GM12878 (cell line): ENCODE measurements around the gene P2RX6. TPM values are rescaled to one million over a fixed set of nuclear protein-coding genes. Genes with fewer than 3 reads are reported as not detected.

ENCODE experiments used
- ATAC-seq: fragments of 200-7000 bp; cut with Tn5 transposase; 3 replicates; pipeline ENCODE4 v1.9.1; 2020; ENCODE audit warnings: mild to moderate bottlenecking, moderate library complexity
- BruUV-seq: library from RNA; stranded (reverse); fragments of 400-500 nt; replicated peaks from 2 replicates; lab custom pipeline; 2021; lab: Mats Ljungman, UMichigan
- CTCF ChIA-PET: fragments of 300-600 bp; sonication (Branson Sonifier 250); formaldehyde crosslinking; extraction: SDS; loops from one replicate; lab custom pipeline; 2021; ENCODE audit warnings: inconsistent platforms; lab: Yijun Ruan, JAX
- POLR2A ChIA-PET: fragments of 350-600 bp; formaldehyde crosslinking; extraction: SDS; loops from one replicate; lab custom pipeline; 2021; ENCODE audit warnings: inconsistent platforms; lab: Charles Lee
- RAD21 ChIA-PET: fragments of 300-600 bp; sonication (Branson Sonifier 250); formaldehyde crosslinking; loops from one replicate; lab custom pipeline; 2023; ENCODE audit warnings: antibody characterized with exemption; ENCODE audit not compliant: unreplicated experiment; lab: Charles Lee
- SMC1A ChIA-PET: fragments of 300-600 bp; sonication (Branson Sonifier 250); formaldehyde crosslinking; loops from one replicate; lab custom pipeline; 2023; ENCODE audit not compliant: unreplicated experiment, uncharacterized antibody; lab: Charles Lee
- DNase-seq: peaks from one replicate; pipeline ENCODE4 v3.0.0-alpha.2; 2011; ENCODE audit warnings: low read depth, low spot score
- FAIRE-seq: peaks from 3 replicates; lab custom pipeline; 2011; peaks lifted over from hg19 to GRCh38; lab: Jason Lieb, UNC
- H2AFZ ChIP-seq: 2 replicates; pipeline ENCODE4 v1.6.0; 2011; ENCODE audit warnings: low read depth, low read length, control low read depth; ENCODE audit not compliant: control insufficient read depth
- H3K27ac ChIP-seq: 2 replicates; pipeline ENCODE4 v1.5.1; 2011; ENCODE audit warnings: control low read depth; ENCODE audit not compliant: control insufficient read depth, insufficient read depth
- H3K27me3 ChIP-seq, 2 experiments: replicated peaks in 1 of 2; 2 replicates each; pipeline versions ENCODE4 v1.6.0 to v1.6.1; 2011; ENCODE audit warnings: low read length in 1 of 2; ENCODE audit not compliant: control insufficient read depth in 2 of 2, insufficient read depth in 2 of 2
- H3K36me3 ChIP-seq, 2 experiments: 2 replicates each; pipeline ENCODE4 v1.5.1; 2011; ENCODE audit warnings: low read length in 1 of 2; ENCODE audit not compliant: control insufficient read depth in 2 of 2, insufficient read depth in 2 of 2
- H3K4me1 ChIP-seq: 2 replicates; pipeline ENCODE4 v1.6.1; 2011; ENCODE audit warnings: mild to moderate bottlenecking, low read length, moderate library complexity, mixed read lengths; ENCODE audit not compliant: control insufficient read depth, insufficient read depth
- H3K4me2 ChIP-seq: 2 replicates; pipeline ENCODE4 v1.6.0; 2011; ENCODE audit warnings: control low read depth; ENCODE audit not compliant: control insufficient read depth, insufficient read depth
- H3K4me3 ChIP-seq: fragments of 200-600 bp; sonication (generic); 2 replicates; pipeline ENCODE4 v1.5.1; 2016
- H3K79me2 ChIP-seq: 2 replicates; pipeline ENCODE4 v1.6.0; 2011; ENCODE audit warnings: low read length; ENCODE audit not compliant: control insufficient read depth, insufficient read depth
- H3K9ac ChIP-seq: 2 replicates; pipeline ENCODE4 v1.8.0; 2011; ENCODE audit warnings: low read length, control low read depth, mixed read lengths; ENCODE audit not compliant: control insufficient read depth, insufficient read depth
- H3K9me3 ChIP-seq: replicated peaks from 3 replicates; pipeline ENCODE4 v1.5.1; 2011; ENCODE audit warnings: mild to moderate bottlenecking, low read length; ENCODE audit not compliant: control insufficient read depth, insufficient read depth
- H4K20me1 ChIP-seq: 2 replicates; pipeline ENCODE4 v1.6.0; 2011; ENCODE audit not compliant: control insufficient read depth, insufficient read depth
- BCLAF1 ChIP-seq: fragments of 450-650 bp; IDR thresholded peaks from 2 replicates; pipeline ENCODE4 v1.6.1; 2017; ENCODE audit warnings: antibody characterized with exemption, mild to moderate bottlenecking, moderate library complexity
- CBX3 ChIP-seq: fragments of 200-600 bp; sonication (generic); IDR thresholded peaks from 2 replicates; pipeline ENCODE4 v1.6.1; 2016; ENCODE audit warnings: low read depth, borderline replicate concordance
- FOXK2 ChIP-seq: fragments of 450-650 bp; IDR thresholded peaks from 2 replicates; pipeline ENCODE4 v1.6.1; 2017; ENCODE audit warnings: mild to moderate bottlenecking, moderate library complexity
- FOXM1 ChIP-seq: IDR thresholded peaks from 2 replicates; pipeline ENCODE4 v1.6.1; 2012; ENCODE audit warnings: low read depth, mild to moderate bottlenecking, inconsistent platforms, low read length, moderate library complexity
- IRF3 ChIP-seq: fragments of 450-650 bp; IDR thresholded peaks from 2 replicates; pipeline ENCODE4 v1.6.1; 2014; ENCODE audit warnings: mild to moderate bottlenecking
- RELA ChIP-seq: fragments of 450-650 bp; IDR thresholded peaks from 2 replicates; pipeline ENCODE4 v1.8.0; 2014; ENCODE audit warnings: borderline replicate concordance; ENCODE audit not compliant: partially characterized antibody
- WGBS: methylation state at CpG from one replicate; pipeline ENCODE4 v1.1.6; 2016; ENCODE audit warnings: low lambda C conversion rate; ENCODE audit not compliant: insufficient replicate concordance, insufficient coverage; ENCODE audit errors: missing lambda C conversion rate; 5-methylcytosine and 5-hydroxymethylcytosine counted together
- in situ Hi-C: fragments of 300-500 bp; cut with MboI; formaldehyde crosslinking; loops from 9 replicates; pipeline ENCODE4 v1.14.3; 2018; ENCODE audit warnings: mixed read lengths
- intact Hi-C: fragments of 100-400 bp; cut with micrococcal nuclease; formaldehyde crosslinking; loops from one replicate; pipeline ENCODE4 v1.14.2; 2022; ENCODE audit not compliant: unreplicated experiment
- polyA plus RNA-seq, 11 experiments: library from polyadenylated mRNA; depleted of rRNA in 4 of 11; unstranded in 6 of 11; stranded (reverse) in 5 of 11; fragments of >200 nt; fragmentation: Nextera tagmentation in 4 of 11; fragmentation: Illumina TruSeq in 1 of 11; extraction: Ambion mirVana in 4 of 11; extraction: Trizol in 1 of 11; gene quantifications; 1 replicate in 1 of 11; 2 replicates in 10 of 11; pipeline versions ENCODE4 v1.2.1 to v1.2.3, GENCODE V29; 2011 to 2016; ENCODE audit warnings: inconsistent platforms in 2 of 11, missing spikeins in 2 of 11, low read depth in 1 of 11
- total RNA-seq, 4 experiments: library from RNA; depleted of rRNA in 3 of 4; stranded (reverse); fragments of >200 nt in 3 of 4; fragmentation: Illumina TruSeq in 1 of 4; extraction: Trizol in 1 of 4; gene quantifications; 2 replicates each; pipeline versions ENCODE4 v1.2.1 to v1.2.3, GENCODE V29; 2013 to 2021
- TF ChIP-seq, protein P1 (sequence below): fragments of 450-650 bp; IDR thresholded peaks from 2 replicates; pipeline ENCODE4 v1.6.1; 2017; ENCODE audit warnings: mild to moderate bottlenecking, moderate library complexity
- TF ChIP-seq, protein P2 (sequence below): fragments of 450-650 bp; conservative IDR thresholded peaks from 2 replicates; pipeline ENCODE4 v1.6.1; 2017; ENCODE audit warnings: mild to moderate bottlenecking, moderate library complexity
- TF ChIP-seq, protein P3 (sequence below): IDR thresholded peaks from 2 replicates; pipeline ENCODE4 v1.6.1; 2012; ENCODE audit warnings: low read depth, low read length, improper control_type of control experiment

Gene P2RX6
- total and polyA plus RNA-seq, 10 of the 15 experiments (the other 5 are each of a cell fraction or from before 2014, with no cell fraction given): 0.03 to 0.21 (median 0.07) TPM; not detected in 5

DNA sequence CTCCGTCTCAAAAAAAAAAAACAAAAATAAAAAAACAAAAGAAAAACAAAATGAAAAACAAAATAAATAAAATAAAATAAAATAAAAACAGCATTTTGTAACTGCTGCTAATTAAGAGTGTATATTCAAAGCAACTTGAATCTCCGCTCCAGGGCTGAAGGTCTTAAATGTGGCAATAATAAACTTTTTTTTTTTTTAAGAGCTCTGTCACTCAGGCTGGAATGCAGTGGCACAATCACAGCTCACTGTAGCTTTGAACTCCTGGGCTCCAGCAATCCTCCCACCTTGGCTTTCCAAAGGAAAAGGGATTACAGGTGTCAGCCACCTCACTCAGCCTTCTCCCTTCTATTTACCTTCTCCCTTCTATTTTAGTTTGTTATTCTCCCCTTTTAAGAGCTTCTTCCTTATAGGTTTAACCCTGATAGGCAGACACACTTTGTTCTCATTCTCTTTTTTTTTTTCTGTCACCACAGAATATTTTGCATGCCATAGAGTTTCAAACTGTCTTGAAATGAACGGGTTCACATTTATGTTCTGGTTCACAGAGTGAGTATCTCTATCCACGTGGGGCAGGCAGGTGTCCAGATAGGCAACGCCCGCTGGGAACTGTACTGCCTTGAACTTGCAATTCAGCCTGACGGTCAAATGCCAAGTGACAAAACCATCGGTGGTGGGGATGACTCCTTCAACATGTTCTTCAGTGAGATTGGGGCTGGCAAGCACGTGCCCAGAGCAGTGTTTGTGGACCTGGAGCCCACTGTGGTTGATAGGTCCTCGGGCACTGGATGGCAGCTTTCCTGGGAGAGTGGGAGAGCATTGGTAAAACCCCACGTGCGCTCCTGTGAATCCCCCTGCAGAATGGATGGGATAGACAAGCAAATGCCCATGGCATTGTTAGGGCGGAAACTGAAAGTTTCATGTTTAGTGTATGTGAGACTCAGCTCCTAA lies 50.2 kb downstream of the P2RX6 start:
- TF ChIP-seq, protein P1, sequence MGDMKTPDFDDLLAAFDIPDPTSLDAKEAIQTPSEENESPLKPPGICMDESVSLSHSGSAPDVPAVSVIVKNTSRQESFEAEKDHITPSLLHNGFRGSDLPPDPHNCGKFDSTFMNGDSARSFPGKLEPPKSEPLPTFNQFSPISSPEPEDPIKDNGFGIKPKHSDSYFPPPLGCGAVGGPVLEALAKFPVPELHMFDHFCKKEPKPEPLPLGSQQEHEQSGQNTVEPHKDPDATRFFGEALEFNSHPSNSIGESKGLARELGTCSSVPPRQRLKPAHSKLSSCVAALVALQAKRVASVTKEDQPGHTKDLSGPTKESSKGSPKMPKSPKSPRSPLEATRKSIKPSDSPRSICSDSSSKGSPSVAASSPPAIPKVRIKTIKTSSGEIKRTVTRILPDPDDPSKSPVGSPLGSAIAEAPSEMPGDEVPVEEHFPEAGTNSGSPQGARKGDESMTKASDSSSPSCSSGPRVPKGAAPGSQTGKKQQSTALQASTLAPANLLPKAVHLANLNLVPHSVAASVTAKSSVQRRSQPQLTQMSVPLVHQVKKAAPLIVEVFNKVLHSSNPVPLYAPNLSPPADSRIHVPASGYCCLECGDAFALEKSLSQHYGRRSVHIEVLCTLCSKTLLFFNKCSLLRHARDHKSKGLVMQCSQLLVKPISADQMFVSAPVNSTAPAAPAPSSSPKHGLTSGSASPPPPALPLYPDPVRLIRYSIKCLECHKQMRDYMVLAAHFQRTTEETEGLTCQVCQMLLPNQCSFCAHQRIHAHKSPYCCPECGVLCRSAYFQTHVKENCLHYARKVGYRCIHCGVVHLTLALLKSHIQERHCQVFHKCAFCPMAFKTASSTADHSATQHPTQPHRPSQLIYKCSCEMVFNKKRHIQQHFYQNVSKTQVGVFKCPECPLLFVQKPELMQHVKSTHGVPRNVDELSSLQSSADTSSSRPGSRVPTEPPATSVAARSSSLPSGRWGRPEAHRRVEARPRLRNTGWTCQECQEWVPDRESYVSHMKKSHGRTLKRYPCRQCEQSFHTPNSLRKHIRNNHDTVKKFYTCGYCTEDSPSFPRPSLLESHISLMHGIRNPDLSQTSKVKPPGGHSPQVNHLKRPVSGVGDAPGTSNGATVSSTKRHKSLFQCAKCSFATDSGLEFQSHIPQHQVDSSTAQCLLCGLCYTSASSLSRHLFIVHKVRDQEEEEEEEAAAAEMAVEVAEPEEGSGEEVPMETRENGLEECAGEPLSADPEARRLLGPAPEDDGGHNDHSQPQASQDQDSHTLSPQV: no peak
- TF ChIP-seq RELA (no peak), FOXM1 (no peak), CBX3 (no peak), FOXK2 (no peak), BCLAF1 (no peak), IRF3 (no peak)
- TF ChIP-seq, protein P2, sequence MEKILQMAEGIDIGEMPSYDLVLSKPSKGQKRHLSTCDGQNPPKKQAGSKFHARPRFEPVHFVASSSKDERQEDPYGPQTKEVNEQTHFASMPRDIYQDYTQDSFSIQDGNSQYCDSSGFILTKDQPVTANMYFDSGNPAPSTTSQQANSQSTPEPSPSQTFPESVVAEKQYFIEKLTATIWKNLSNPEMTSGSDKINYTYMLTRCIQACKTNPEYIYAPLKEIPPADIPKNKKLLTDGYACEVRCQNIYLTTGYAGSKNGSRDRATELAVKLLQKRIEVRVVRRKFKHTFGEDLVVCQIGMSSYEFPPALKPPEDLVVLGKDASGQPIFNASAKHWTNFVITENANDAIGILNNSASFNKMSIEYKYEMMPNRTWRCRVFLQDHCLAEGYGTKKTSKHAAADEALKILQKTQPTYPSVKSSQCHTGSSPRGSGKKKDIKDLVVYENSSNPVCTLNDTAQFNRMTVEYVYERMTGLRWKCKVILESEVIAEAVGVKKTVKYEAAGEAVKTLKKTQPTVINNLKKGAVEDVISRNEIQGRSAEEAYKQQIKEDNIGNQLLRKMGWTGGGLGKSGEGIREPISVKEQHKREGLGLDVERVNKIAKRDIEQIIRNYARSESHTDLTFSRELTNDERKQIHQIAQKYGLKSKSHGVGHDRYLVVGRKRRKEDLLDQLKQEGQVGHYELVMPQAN: no peak
- TF ChIP-seq, protein P3, sequence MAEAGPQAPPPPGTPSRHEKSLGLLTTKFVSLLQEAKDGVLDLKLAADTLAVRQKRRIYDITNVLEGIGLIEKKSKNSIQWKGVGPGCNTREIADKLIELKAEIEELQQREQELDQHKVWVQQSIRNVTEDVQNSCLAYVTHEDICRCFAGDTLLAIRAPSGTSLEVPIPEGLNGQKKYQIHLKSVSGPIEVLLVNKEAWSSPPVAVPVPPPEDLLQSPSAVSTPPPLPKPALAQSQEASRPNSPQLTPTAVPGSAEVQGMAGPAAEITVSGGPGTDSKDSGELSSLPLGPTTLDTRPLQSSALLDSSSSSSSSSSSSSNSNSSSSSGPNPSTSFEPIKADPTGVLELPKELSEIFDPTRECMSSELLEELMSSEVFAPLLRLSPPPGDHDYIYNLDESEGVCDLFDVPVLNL: no peak
- no peaks in the 10 kb centered on the region for H3K27me3 ChIP-seq
- in situ Hi-C loops: no loop called here
- peaks cover 5% of the 10 kb centered on the region for H3K4me1 ChIP-seq
- FAIRE-seq (no peak), DNase-seq (no peak), ATAC-seq (no peak)
- H2AFZ ChIP-seq: no peak overlapping the region
- H3K36me3 ChIP-seq: no peaks in the 10 kb centered on the region
- intact Hi-C loops: no loop called here
- ChIA-PET CTCF (no interaction called here), RAD21 (no interaction called here), POLR2A (no interaction called here), SMC1A (no interaction called here)
- H3K27ac ChIP-seq: no peak overlapping the region
- no peak overlapping the region for H3K9ac ChIP-seq
- H3K79me2 ChIP-seq: no peaks in the 10 kb centered on the region
- H3K9me3 ChIP-seq: no peaks in the 10 kb centered on the region
- no peaks in the 10 kb centered on the region for H4K20me1 ChIP-seq
- 10% methylated on average over 12 of the region's 13 CpGs for WGBS
- no TSS peak for BruUV-seq
- H3K4me2 ChIP-seq: no peak overlapping the region
- H3K4me3 ChIP-seq: no peak overlapping the region
